ENCODE measurements around the gene UTP14C. TPM values are rescaled to one million over a fixed set of nuclear protein-coding genes. Genes with fewer than 3 reads are reported as not detected.

The UTP14C gene
- total and polyA plus RNA-seq, 12 donors: 3.0 to 15.1 (median 12.0) TPM

GRCh38 chr13:52016296-52016695 lies 8.2 kb upstream of the UTP14C start:
- no peak for DNase-seq
- no peak overlapping the region for H3K27ac ChIP-seq
- no peak overlapping the region for H3K4me3 ChIP-seq
- H3K4me1 ChIP-seq: peaks cover 0 to 23% (median 17%) of the 10 kb centered on the region in 9 donors
- ATAC-seq: no peak
- no peaks in the 10 kb centered on the region for H3K9me3 ChIP-seq
- H3K27me3 ChIP-seq: peaks cover 0 to 3% (median 0%) of the 10 kb centered on the region in 7 donors
- 97 to 100% methylated on average over 3 of the region's 3 CpGs for WGBS, 2 donors
- no peak for TF ChIP-seq CTCF (IDR thresholded peaks at IDR 0.05)
- intact Hi-C loops (cut with DNase I): loop anchor here in 1 of 10 donors (10.0 kb wide), 1 partner anchor 201 kb away; no protein-coding TSS in a partner anchor
- H3K36me3 ChIP-seq: peaks cover 0 to 48% (median 10%) of the 10 kb centered on the region in 9 donors

DNA sequence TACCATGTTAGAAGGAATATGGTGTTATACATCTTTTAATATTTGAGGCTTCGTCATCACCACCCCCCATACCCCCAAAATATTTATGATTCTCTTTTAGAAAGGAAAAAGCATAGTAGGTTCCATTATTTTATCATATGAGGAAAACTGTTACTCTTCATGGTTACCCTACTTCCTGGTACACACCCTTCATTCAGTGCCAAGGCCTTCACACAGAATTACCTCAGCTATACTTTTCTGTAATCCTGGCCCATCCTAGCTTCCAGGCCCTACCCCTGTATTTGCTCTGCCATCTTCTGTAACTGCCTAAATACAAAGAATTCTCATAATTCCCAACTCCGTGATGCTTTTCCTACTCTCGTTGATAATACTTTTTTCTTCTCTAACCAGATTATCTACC lies 4.3 kb upstream of the UTP14C start:
- WGBS, 2 donors: 96% methylated on average over 3 of the region's 3 CpGs
- no peak for TF ChIP-seq CTCF (IDR thresholded peaks at IDR 0.05)
- no peak overlapping the region for H3K27ac ChIP-seq
- peaks cover 0 to 86% (median 23%) of the 10 kb centered on the region in 9 donors for H3K36me3 ChIP-seq
- H3K27me3 ChIP-seq: no peaks in the 10 kb centered on the region
- intact Hi-C loops (cut with DNase I): no loop called here
- H3K4me1 ChIP-seq: no peaks in the 10 kb centered on the region
- DNase-seq: no peak
- no peak overlapping the region for H3K4me3 ChIP-seq
- ATAC-seq: no peak
- H3K9me3 ChIP-seq: no peaks in the 10 kb centered on the region

DNA sequence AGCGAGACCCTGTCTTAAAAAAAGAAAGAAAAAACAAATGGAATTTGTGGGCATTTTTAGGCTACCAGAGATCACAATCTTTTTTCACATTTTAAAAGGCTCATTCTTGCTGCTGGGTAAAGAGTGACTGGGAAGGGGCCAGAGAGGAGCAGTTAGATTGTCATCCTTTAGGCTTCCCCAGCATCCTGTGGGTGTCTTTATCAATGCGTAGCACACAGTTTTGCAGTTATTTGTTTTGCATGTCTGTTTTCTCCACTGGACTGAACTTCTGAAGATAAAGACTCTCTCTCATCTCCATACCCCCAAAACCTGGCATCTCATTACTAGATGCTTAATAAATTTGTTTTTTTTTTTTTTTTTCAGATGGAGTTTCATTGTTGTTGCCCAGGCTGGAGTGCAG lies 2.1 kb upstream of the UTP14C start:
- Histone ChIP-seq H3K4me1 (peaks cover 0 to 7% (median 0%) of the 10 kb centered on the region in 9 donors), H3K36me3 (peaks cover 0 to 99% (median 23%) of the 10 kb centered on the region in 9 donors), H3K27ac (no peak overlapping the region), H3K4me3 (no peak overlapping the region), H3K9me3 (no peaks in the 10 kb centered on the region), H3K27me3 (no peaks in the 10 kb centered on the region)
- DNase-seq (no peak), ATAC-seq (no peak)
- intact Hi-C loops (cut with DNase I): no loop called here
- TF ChIP-seq CTCF (IDR thresholded peaks at IDR 0.05): no peak
- WGBS, 2 donors: 98% methylated on average over 2 of the region's 2 CpGs

DNA sequence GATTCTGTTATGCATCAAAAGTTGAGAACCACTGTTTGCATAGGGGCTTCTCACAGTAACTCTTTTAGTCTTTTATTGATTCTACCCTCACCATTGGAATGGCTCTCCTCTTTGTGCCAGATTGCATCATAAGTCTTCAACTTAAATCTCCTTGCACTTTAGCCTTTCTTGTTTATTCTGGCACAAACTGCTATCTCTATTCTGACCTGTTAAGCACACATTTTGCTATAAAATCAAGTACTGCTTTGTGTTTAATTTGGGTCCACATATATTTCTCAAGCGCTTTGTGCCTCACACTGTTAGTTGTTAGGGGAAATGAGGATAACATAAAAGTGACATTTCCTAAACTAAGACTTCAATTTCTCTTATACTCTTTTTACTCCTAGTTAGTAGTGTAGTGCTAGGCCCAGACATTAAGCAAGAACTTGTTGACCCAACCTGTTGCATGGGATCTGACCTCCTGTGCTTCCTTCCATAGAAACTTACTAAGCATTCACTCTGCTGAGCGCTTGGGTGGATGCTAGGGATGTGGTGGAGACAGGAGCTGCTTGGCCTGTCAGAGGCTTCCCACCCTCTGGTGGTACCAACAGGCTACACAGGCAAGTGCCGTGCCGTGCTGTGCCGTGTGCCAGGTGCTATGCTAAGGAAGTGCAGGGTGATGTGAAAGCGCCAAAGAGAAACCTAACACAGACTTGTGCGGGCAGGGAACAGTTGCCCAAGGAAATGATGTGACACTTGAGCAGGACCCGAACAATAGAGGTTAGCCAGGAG lies 1.2 kb downstream of the UTP14C start:
- DNase-seq (no peak), ATAC-seq (no peak)
- intact Hi-C loops (cut with DNase I): no loop called here
- no peak overlapping the region for H3K27ac ChIP-seq
- H3K4me1 ChIP-seq: peaks cover 0 to 7% (median 0%) of the 10 kb centered on the region in 9 donors
- H3K9me3 ChIP-seq: no peaks in the 10 kb centered on the region
- TF ChIP-seq CTCF (IDR thresholded peaks at IDR 0.05): no peak
- no peak overlapping the region for H3K4me3 ChIP-seq
- H3K27me3 ChIP-seq: no peaks in the 10 kb centered on the region
- peaks cover 0 to 94% (median 22%) of the 10 kb centered on the region in 9 donors for H3K36me3 ChIP-seq
- WGBS, 2 donors: 87 to 97% methylated on average over 8 of the region's 8 CpGs

Measured in heart right ventricle (tissue), 16 donors.